Activated B cell treated with CpG ODN at 0.5 μM for 24 hours (primary cell): ENCODE measurements around the gene DPH7. TPM values are rescaled to one million over a fixed set of nuclear protein-coding genes. Genes with fewer than 3 reads are reported as not detected.
A peak's percentile ranks its signal among the peaks of the same experiment; 100 is the strongest.

Source experiments
- ATAC-seq: fragments of 200-7000 bp; cut with Tn5 transposase; one replicate; pipeline ENCODE4 v1.10.0; 2021; ENCODE audit warnings: low read depth, mild to moderate bottlenecking, moderate library complexity
- CTCF ChIA-PET: fragments of 350-600 bp; sonication (Branson Sonifier 250); formaldehyde crosslinking; loops from one replicate; lab custom pipeline; 2021; ENCODE audit warnings: antibody characterized with exemption; lab: Charles Lee
- POLR2A ChIA-PET: fragments of 350-600 bp; sonication (Branson Sonifier 250); formaldehyde crosslinking; loops from one replicate; lab custom pipeline; 2021; ENCODE audit warnings: antibody characterized with exemption; lab: Charles Lee
- DNase-seq: peaks from one replicate; pipeline ENCODE4 v3.0.0; 2022
- H3K27ac Mint-ChIP-seq: one replicate; pipeline ENCODE4 v1.8.0; 2020; ENCODE audit warnings: mixed read lengths
- H3K27me3 Mint-ChIP-seq: one replicate; pipeline ENCODE4 v1.8.0; 2021; ENCODE audit warnings: mixed read lengths
- H3K36me3 Mint-ChIP-seq: one replicate; pipeline ENCODE4 v1.8.0; 2021; ENCODE audit warnings: low read depth, mixed read lengths
- H3K4me1 Mint-ChIP-seq: one replicate; pipeline ENCODE4 v1.8.0; 2021; ENCODE audit warnings: mixed read lengths
- H3K4me3 Mint-ChIP-seq: one replicate; pipeline ENCODE4 v1.8.0; 2020; ENCODE audit warnings: mild to moderate bottlenecking, mixed read lengths
- H3K9me3 Mint-ChIP-seq: one replicate; pipeline ENCODE4 v1.8.0; 2020; ENCODE audit warnings: mixed read lengths
- CTCF ChIP-seq: fragments of 200-600 bp; IDR thresholded peaks from one replicate; pipeline ENCODE4 v1.8.0; 2022; ENCODE audit warnings: antibody characterized with exemption, mild to moderate bottlenecking
- intact Hi-C: fragments of 100-400 bp; cut with micrococcal nuclease; formaldehyde crosslinking; loops from one replicate; pipeline ENCODE4 v1.15.1; 2024
- total RNA-seq: library from RNA; stranded (reverse); gene quantifications from 2 replicates; pipeline ENCODE4 v1.2.3, GENCODE V29; 2022

DPH7 gene
- total RNA-seq, 1 donor from 2014 or later: 43.0 TPM

- peak within 1 kb of the TSS; percentile 92 for H3K27ac Mint-ChIP-seq
- POLR2A ChIA-PET: interaction anchor here (0.6 to 1.8 kb wide), 11 partner anchors 10 to 56 kb away, joined by 3 to 9 read pairs (median 6); partner anchors contain the start of genes ARRDC1, EHMT1 and MRPL41
- intact Hi-C loops: loop anchor here (1.0 to 5.0 kb wide), 2 partner anchors 15 to 38 kb away; partner anchors contain the start of genes ARRDC1, MRPL41 and PNPLA7
- peak within 1 kb of the TSS; percentile 98 for H3K4me3 Mint-ChIP-seq
- ATAC-seq (peak; percentile 96), DNase-seq (peak; percentile 95)
- no peaks in the 10 kb centered on the region for H3K9me3 Mint-ChIP-seq
- peaks cover 27% of the 10 kb centered on the region for H3K36me3 Mint-ChIP-seq
- CTCF ChIA-PET: interaction anchor here (1.8 kb wide), 1 partner anchor 12 kb away, joined by 5 read pairs; the partner anchor contains the start of gene DPH7
- TF ChIP-seq CTCF: no peak
- H3K4me1 Mint-ChIP-seq: peaks cover 6% of the 10 kb centered on the region
- peaks cover 1% of the 10 kb centered on the region for H3K27me3 Mint-ChIP-seq
Observed at GRCh38 chr9:137590469-137591383, 12.0 kb upstream of the DPH7 start, which contains the start of gene ZMYND19. Gene ZMYND19, minus strand, starts transcription at chr9:137590512. Its CDS starts 249 bp downstream, at chr9:137590263.

DNA sequence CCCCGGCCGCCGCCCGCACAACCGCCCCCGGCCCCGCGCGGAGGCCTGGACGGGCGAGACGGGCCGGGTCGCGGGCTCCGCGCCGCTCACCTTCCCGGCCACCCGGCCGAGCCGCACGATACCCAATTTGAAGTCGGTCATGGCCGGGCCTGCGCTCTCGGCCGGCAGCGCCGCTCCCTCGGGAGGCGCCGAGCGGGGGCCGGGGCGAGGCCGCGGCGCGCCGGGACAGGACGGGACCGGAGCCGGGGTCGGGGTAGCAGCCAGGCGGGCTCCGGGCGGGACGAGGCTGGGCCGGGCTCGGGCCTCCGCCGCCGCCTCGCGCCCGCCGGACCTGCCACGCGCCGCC is 11.4 kb upstream of the DPH7 start:
- Mint-ChIP-seq H3K4me1 (peaks cover 6% of the 10 kb centered on the region), H3K9me3 (no peaks in the 10 kb centered on the region), H3K36me3 (peaks cover 33% of the 10 kb centered on the region), H3K4me3 (no peak overlapping the region), H3K27ac (no peak overlapping the region), H3K27me3 (peaks cover 1% of the 10 kb centered on the region)
- DNase-seq (no peak), ATAC-seq (no peak)
- intact Hi-C loops: loop anchor here (1.0 to 5.0 kb wide), 2 partner anchors 15 to 38 kb away; partner anchors contain the start of genes ARRDC1, MRPL41 and PNPLA7
- ChIA-PET CTCF (interaction anchor here (1.8 kb wide), 1 partner anchor 11 kb away, joined by 5 read pairs; the partner anchor contains the start of gene DPH7), POLR2A (interaction anchor here (0.8 to 1.6 kb wide), 7 partner anchors 11 to 38 kb away, joined by 3 to 9 read pairs (median 6); partner anchors contain the start of genes ARRDC1, EHMT1 and MRPL41)
- no peak for TF ChIP-seq CTCF

DNA sequence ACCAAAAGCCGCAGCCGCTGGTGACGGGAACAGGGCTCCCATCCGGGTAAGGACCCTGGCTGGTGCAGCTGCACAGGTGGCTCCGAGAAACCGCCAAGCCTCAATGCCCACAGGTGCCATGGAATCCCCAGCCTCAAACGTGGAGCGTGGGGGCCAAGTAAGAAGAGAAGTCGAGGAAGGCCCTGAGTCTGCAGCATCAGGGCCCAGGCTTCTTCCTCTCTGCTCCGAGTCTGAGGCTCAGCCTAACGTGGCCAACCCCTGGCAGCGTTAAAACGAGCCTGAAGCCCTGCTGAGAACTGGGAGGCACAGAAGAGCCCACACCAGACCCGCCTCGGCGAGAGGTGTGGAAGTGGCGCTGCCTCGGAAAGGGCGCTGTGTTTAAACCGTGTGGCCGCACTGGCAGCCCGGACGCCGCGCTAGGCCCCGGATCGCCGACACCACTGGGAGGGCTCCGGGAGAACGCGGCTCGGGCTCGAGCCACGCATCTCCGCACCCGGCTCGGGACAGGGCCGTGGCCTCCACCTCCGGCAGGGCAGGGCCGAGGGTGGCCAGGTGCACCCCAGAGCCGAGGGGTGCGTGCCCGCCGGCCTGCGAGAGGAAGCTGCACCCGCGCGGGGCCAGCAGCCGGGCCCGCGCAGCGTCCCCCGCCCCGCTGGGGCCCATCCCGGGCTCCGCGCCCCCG is 10.9 kb upstream of the DPH7 start:
- TF ChIP-seq CTCF: no peak
- peaks cover 1% of the 10 kb centered on the region for H3K27me3 Mint-ChIP-seq
- peaks cover 33% of the 10 kb centered on the region for H3K36me3 Mint-ChIP-seq
- peaks cover 6% of the 10 kb centered on the region for H3K4me1 Mint-ChIP-seq
- ChIA-PET POLR2A (no interaction called here), CTCF (interaction anchor here (1.3 kb wide), 1 partner anchor 10 kb away, joined by 6 read pairs; the partner anchor contains the start of gene DPH7)
- intact Hi-C loops: loop anchor here (1.0 to 5.0 kb wide), 2 partner anchors 16 to 37 kb away; partner anchors contain the start of genes ARRDC1, MRPL41 and PNPLA7
- peak; percentile 34 for DNase-seq
- H3K4me3 Mint-ChIP-seq: peak overlapping the region; percentile 79
- no peaks in the 10 kb centered on the region for H3K9me3 Mint-ChIP-seq
- ATAC-seq: no peak
- H3K27ac Mint-ChIP-seq: peak overlapping the region; percentile 46

DNA sequence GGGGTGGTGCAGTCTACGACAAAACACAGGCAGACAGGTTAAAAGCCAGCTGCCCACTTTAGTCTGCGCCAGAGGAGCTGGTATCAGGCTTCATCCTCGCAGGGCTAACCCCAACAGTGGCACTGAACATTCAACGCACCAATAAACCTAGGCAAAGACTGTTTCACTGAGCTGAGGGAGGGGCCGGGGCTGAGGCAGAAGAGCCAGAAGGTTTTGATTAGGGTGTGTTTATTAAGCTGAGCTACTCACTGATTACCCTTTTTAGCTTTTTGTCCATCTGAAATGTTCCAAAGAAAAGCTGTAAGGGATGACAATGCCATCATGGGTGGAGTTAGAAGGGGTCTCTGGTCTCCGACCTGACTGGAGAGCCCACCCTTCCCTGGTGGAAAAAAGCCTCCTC is 10.2 kb upstream of the DPH7 start:
- peaks cover 37% of the 10 kb centered on the region for H3K36me3 Mint-ChIP-seq
- CTCF ChIA-PET: interaction anchor here (1.3 kb wide), 1 partner anchor 10 kb away, joined by 6 read pairs; the partner anchor contains the start of gene DPH7
- intact Hi-C loops: no loop called here
- TF ChIP-seq CTCF: no peak
- ATAC-seq (no peak), DNase-seq (no peak)
- peaks cover 1% of the 10 kb centered on the region for H3K27me3 Mint-ChIP-seq
- H3K9me3 Mint-ChIP-seq: no peaks in the 10 kb centered on the region
- peaks cover 6% of the 10 kb centered on the region for H3K4me1 Mint-ChIP-seq
- POLR2A ChIA-PET: no interaction called here
- no peak overlapping the region for H3K27ac Mint-ChIP-seq
- H3K4me3 Mint-ChIP-seq: peak overlapping the region; percentile 19
